Fibroblast of mammary gland (primary cell): ENCODE results near the gene CRADD.

Experiments used
- DNase-seq: peaks from one replicate; pipeline ENCODE4 v3.0.0-alpha.2; 2010; ENCODE audit warnings: low read depth
- H3K4me3 ChIP-seq: 2 replicates; pipeline ENCODE4 v1.5.1; 2011; ENCODE audit warnings: low read depth, mild to moderate bottlenecking, low read length, moderate library complexity; ENCODE audit not compliant: control insufficient read depth
- CTCF ChIP-seq: conservative IDR thresholded peaks from 2 replicates; pipeline ENCODE4 v1.5.1; 2011; ENCODE audit warnings: low read depth, low read length, inconsistent platforms; ENCODE audit not compliant: control insufficient read depth, insufficient read depth

Gene CRADD

GRCh38 chr12:93676408-93677194, 574 bp upstream of the CRADD start:
- no peak for TF ChIP-seq CTCF
- no peak for DNase-seq
- H3K4me3 ChIP-seq: peak overlapping the region; percentile 84

- H3K4me3 ChIP-seq: no peak overlapping the region
- TF ChIP-seq CTCF: no peak
- no peak for DNase-seq
Observed at GRCh38 chr12:93678779-93679178, 1.6 kb downstream of the CRADD start.

- no peak for DNase-seq
- H3K4me3 ChIP-seq: no peak overlapping the region
- no peak for TF ChIP-seq CTCF
Observed at GRCh38 chr12:93679308-93679925, 2.2 kb downstream of the CRADD start.

- H3K4me3 ChIP-seq: no peak overlapping the region
- no peak for DNase-seq
- TF ChIP-seq CTCF: no peak
Observed at GRCh38 chr12:93680006-93680405, 2.8 kb downstream of the CRADD start.

GRCh38 chr12:93682846-93683261, 5.7 kb downstream of the CRADD start:
- no peak overlapping the region for H3K4me3 ChIP-seq
- no peak for DNase-seq
- TF ChIP-seq CTCF: no peak

GRCh38 chr12:93683410-93683809, 6.2 kb downstream of the CRADD start:
- no peak for DNase-seq
- no peak overlapping the region for H3K4me3 ChIP-seq
- no peak for TF ChIP-seq CTCF
